ENCODE measurements around the gene ASB16. TPM values are rescaled to one million over a fixed set of nuclear protein-coding genes. Genes with fewer than 3 reads are reported as not detected.

The ASB16 gene
- total and polyA plus RNA-seq, 4 donors = 0.10 to 0.11 (median 0.10) TPM; not detected in 1

- peaks cover 3 to 19% (median 5%) of the 10 kb centered on the region in 4 donors for H3K36me3 ChIP-seq (ENCODE audit: control insufficient read depth in 4 of 4, insufficient read depth in 4 of 4, low read length in 4 of 4)
- H3K4me1 ChIP-seq (ENCODE audit: control insufficient read depth in 5 of 5, insufficient read depth in 5 of 5, low read length in 5 of 5) = no peaks in the 10 kb centered on the region
- ATAC-seq (ENCODE audit: insufficient read depth, low FRiP score) (no peak), DNase-seq (no peak)
- TF ChIP-seq CTCF (IDR thresholded peaks at IDR 0.05; ENCODE audit: control extremely low read depth, extremely low read depth) = no peak
- WGBS, 2 donors = 94 to 95% methylated on average over 47 to 54 of the region's 54 CpGs
- H3K27ac ChIP-seq (ENCODE audit: low read depth in 1 of 2, low read length in 1 of 2) = no peak overlapping the region
- H3K9me3 ChIP-seq (ENCODE audit: control insufficient read depth in 4 of 4, insufficient read depth in 3 of 4, low read length in 3 of 4) = no peaks in the 10 kb centered on the region
- H3K4me3 ChIP-seq = no peak overlapping the region
- H3K27me3 ChIP-seq (ENCODE audit: control insufficient read depth in 3 of 3, insufficient read depth in 3 of 3, low read length in 2 of 3) = no peaks in the 10 kb centered on the region
- no peak overlapping the region for H3K9ac ChIP-seq (ENCODE audit: insufficient read depth in 1 of 2, low read length in 2 of 2)
Observed at GRCh38 chr17:44176671-44177501, 6.4 kb downstream of the ASB16 start.

- H3K4me1 ChIP-seq (ENCODE audit: control insufficient read depth in 5 of 5, insufficient read depth in 5 of 5, low read length in 5 of 5) = peaks cover 0 to 1% (median 0%) of the 10 kb centered on the region in 5 donors
- ATAC-seq (ENCODE audit: insufficient read depth, low FRiP score) (no peak), DNase-seq (no peak)
- no peaks in the 10 kb centered on the region for H3K9me3 ChIP-seq (ENCODE audit: control insufficient read depth in 4 of 4, insufficient read depth in 3 of 4, low read length in 3 of 4)
- H3K27me3 ChIP-seq (ENCODE audit: control insufficient read depth in 3 of 3, insufficient read depth in 3 of 3, low read length in 2 of 3) = no peaks in the 10 kb centered on the region
- H3K4me3 ChIP-seq = no peak overlapping the region
- H3K9ac ChIP-seq (ENCODE audit: insufficient read depth in 1 of 2, low read length in 2 of 2) = no peak overlapping the region
- no peak overlapping the region for H3K27ac ChIP-seq (ENCODE audit: low read depth in 1 of 2, low read length in 1 of 2)
- TF ChIP-seq CTCF (IDR thresholded peaks at IDR 0.05; ENCODE audit: control extremely low read depth, extremely low read depth) = no peak
- peaks cover 3 to 27% (median 9%) of the 10 kb centered on the region in 4 donors for H3K36me3 ChIP-seq (ENCODE audit: control insufficient read depth in 4 of 4, insufficient read depth in 4 of 4, low read length in 4 of 4)
- WGBS, 2 donors = 95 to 100% methylated on average over 4 of the region's 4 CpGs
Observed at GRCh38 chr17:44177640-44178039, 7.1 kb downstream of the ASB16 start.

- H3K27ac ChIP-seq (ENCODE audit: low read depth in 1 of 2, low read length in 1 of 2) = no peak overlapping the region
- no peaks in the 10 kb centered on the region for H3K9me3 ChIP-seq (ENCODE audit: control insufficient read depth in 4 of 4, insufficient read depth in 3 of 4, low read length in 3 of 4)
- H3K4me3 ChIP-seq = no peak overlapping the region
- no peak for ATAC-seq (ENCODE audit: insufficient read depth, low FRiP score)
- TF ChIP-seq CTCF (IDR thresholded peaks at IDR 0.05; ENCODE audit: control extremely low read depth, extremely low read depth) = no peak
- H3K36me3 ChIP-seq (ENCODE audit: control insufficient read depth in 4 of 4, insufficient read depth in 4 of 4, low read length in 4 of 4) = peaks cover 3 to 27% (median 10%) of the 10 kb centered on the region in 4 donors
- DNase-seq = no peak
- H3K27me3 ChIP-seq (ENCODE audit: control insufficient read depth in 3 of 3, insufficient read depth in 3 of 3, low read length in 2 of 3) = no peaks in the 10 kb centered on the region
- WGBS, 2 donors = 94 to 96% methylated on average over 14 of the region's 14 CpGs
- H3K4me1 ChIP-seq (ENCODE audit: control insufficient read depth in 5 of 5, insufficient read depth in 5 of 5, low read length in 5 of 5) = peaks cover 0 to 1% (median 0%) of the 10 kb centered on the region in 5 donors
- no peak overlapping the region for H3K9ac ChIP-seq (ENCODE audit: insufficient read depth in 1 of 2, low read length in 2 of 2)
Observed at GRCh38 chr17:44178133-44178532, 7.6 kb downstream of the ASB16 start.
